Cardiac fibroblast (primary cell): ENCODE results near the gene SRCAP.

ENCODE experiments used
- DNase-seq, 2 donors: peaks; one replicate each; pipeline versions ENCODE4 v3.0.0 to v3.0.0-alpha.2; 2010; ENCODE audit warnings: low read depth in 2 of 2
- H3K4me3 ChIP-seq, 2 donors: replicated peaks in 1 of 2; 1 replicate in 1 of 2; 2 replicates in 1 of 2; pipeline ENCODE4 v1.5.1; 2011; ENCODE audit warnings: low read depth in 2 of 2, low read length in 2 of 2, mild to moderate bottlenecking in 2 of 2, moderate library complexity in 1 of 2
- TF ChIP-seq, protein P1 (sequence below): IDR thresholded peaks from one replicate; pipeline ENCODE4 v1.5.1; 2011; ENCODE audit warnings: low read depth, mild to moderate bottlenecking, low read length, inconsistent platforms

The SRCAP gene

DNA sequence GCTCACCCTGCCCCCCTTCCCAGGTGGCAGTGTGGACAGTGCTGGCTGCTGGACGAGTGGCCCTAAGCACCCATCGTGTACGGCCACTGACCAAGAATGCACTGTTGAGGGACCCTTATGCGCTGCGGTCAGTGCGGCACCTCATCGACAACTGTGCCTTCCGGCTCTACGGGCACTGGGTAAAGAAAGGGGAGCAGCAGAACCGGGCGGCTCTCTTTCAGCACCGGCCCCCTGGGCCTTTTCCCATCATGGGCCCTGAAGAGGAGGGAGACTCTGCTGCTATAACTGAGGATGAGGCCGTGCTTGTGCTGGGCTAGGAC, 57.8 kb downstream of the SRCAP start:
- no peak overlapping the region for H3K4me3 ChIP-seq
- no peak for DNase-seq

GRCh38 chr16:30757316-30757715, 58.3 kb downstream of the SRCAP start:
- TF ChIP-seq, protein P1, sequence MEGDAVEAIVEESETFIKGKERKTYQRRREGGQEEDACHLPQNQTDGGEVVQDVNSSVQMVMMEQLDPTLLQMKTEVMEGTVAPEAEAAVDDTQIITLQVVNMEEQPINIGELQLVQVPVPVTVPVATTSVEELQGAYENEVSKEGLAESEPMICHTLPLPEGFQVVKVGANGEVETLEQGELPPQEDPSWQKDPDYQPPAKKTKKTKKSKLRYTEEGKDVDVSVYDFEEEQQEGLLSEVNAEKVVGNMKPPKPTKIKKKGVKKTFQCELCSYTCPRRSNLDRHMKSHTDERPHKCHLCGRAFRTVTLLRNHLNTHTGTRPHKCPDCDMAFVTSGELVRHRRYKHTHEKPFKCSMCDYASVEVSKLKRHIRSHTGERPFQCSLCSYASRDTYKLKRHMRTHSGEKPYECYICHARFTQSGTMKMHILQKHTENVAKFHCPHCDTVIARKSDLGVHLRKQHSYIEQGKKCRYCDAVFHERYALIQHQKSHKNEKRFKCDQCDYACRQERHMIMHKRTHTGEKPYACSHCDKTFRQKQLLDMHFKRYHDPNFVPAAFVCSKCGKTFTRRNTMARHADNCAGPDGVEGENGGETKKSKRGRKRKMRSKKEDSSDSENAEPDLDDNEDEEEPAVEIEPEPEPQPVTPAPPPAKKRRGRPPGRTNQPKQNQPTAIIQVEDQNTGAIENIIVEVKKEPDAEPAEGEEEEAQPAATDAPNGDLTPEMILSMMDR = no peak
- no peak overlapping the region for H3K4me3 ChIP-seq
- no peak for DNase-seq

More for the DNA sequence above, 57.8 kb downstream of the SRCAP start:
- TF ChIP-seq, protein P1 = no peak

DNA sequence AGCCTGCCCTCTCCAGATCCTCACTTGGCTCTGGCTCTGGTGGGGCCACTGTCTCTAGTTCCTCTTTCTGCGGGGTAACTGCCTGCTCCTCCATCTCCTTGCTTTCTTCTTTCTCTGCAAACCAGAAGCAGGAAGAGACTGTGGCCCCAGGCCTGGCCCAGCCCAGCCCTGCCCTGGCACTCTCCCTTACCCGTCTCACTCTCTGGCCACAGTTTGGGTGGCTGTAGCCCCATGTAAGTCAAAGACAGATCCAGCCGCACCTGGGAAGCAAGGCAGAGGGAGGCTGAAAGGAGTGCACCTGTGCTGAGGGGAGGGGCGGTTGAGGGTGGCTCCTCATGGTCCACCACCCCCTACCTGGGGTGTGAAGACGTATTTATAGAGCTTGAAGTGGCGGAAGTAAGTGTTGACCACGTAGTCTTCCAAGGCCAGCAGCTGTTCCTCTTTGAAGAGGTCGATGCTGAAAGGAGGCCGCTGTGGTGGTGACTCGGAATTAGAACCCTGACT, 60.1 kb downstream of the SRCAP start:
- TF ChIP-seq, protein P1 = no peak
- no peak overlapping the region for H3K4me3 ChIP-seq
- DNase-seq = no peak

- TF ChIP-seq, protein P1 = no peak
- no peak for DNase-seq
- no peak overlapping the region for H3K4me3 ChIP-seq
Measured at GRCh38 chr16:30760001-30760559, 61.1 kb downstream of the SRCAP start.

DNA sequence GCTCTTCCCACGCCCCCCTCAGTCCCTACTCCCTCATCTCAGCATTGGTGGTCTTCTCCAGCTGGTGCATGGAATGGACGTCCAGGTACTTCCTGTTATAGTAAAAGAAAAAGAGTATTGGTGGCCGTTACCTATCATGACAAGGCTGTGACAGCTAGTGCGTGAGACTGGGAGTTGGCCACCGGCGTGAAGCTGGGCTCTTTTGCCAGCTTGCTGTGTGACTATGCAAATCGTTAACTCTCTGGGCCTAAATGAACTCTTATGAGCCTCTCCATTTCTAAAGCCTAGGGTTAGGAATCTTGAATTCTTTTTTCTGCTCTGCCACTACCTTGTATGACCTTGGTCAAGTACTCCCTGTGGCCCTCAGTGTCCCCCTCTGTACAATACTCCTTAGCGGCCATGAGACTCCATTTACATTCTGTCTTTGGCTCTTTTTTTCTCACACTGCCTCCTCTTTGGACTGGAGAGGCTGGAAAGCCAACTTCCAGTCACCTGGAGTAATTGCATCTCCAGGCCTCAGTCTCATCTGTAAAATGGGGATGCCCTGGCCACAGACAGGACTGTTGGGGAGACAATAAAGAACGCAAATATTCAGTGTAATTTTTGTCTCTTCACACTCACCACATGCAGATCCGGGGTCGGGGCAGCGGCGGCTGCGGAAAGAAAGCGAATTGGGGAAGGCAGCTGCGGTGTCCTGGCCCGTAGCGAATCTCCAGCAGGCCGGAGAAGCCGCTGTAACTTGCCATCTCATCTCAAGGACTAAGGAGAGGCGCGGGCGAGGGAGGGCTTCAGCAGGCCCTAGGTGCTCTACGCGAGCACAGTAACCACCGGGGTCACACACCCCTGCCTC, 61.8 kb downstream of the SRCAP start:
- no peak for DNase-seq
- TF ChIP-seq, protein P1 = no peak
- peak overlapping the region; percentile 93 to 97 for H3K4me3 ChIP-seq

GRCh38 chr16:30761427-30761927, 62.5 kb downstream of the SRCAP start:
- TF ChIP-seq, protein P1 = no peak
- peak overlapping the region; percentile 93 to 97 for H3K4me3 ChIP-seq
- DNase-seq = peak; percentile 24 to 32
